NCI-H1930 (cell line): ENCODE data around the gene SLC2A14.
"Not testable (repeated sequence)": the region's sequence is repeated elsewhere in the genome, so short reads cannot be mapped to it uniquely, and the experiment has no call there.

Experiments used
- DNase-seq, 2 experiments: peaks; one replicate each; lab custom pipeline; 2025; lab: John Stamatoyannopoulos, UW

Gene SLC2A14

GRCh38 chr12:7833831-7834230 is 38.9 kb downstream of the SLC2A14 start:
- no peak for DNase-seq

GRCh38 chr12:7833201-7833600 is 39.5 kb downstream of the SLC2A14 start:
- DNase-seq, result not testable (repeated sequence)

GRCh38 chr12:7832059-7832696 is 40.5 kb downstream of the SLC2A14 start:
- DNase-seq, result no peak

GRCh38 chr12:7829737-7830136 is 43.0 kb downstream of the SLC2A14 start:
- DNase-seq, result not testable (repeated sequence)

- DNase-seq, result not testable (repeated sequence)
Observed at GRCh38 chr12:7825754-7826153, 47.0 kb downstream of the SLC2A14 start.

- peak; percentile 33 to 65 for DNase-seq
Observed at GRCh38 chr12:7806863-7807487, 65.7 kb downstream of the SLC2A14 start.

GRCh38 chr12:7806319-7806718 is 66.4 kb downstream of the SLC2A14 start:
- not testable (repeated sequence) for DNase-seq

GRCh38 chr12:7801460-7801859 is 71.3 kb downstream of the SLC2A14 start:
- DNase-seq, result no peak

GRCh38 chr12:7798750-7799308 is 73.9 kb downstream of the SLC2A14 start:
- DNase-seq, result not testable (repeated sequence)

- DNase-seq, result no peak
Observed at GRCh38 chr12:7797698-7798398, 74.9 kb downstream of the SLC2A14 start.

GRCh38 chr12:7797269-7797668 is 75.4 kb downstream of the SLC2A14 start:
- not testable (repeated sequence) for DNase-seq

GRCh38 chr12:7793211-7793610 is 79.5 kb downstream of the SLC2A14 start:
- no peak for DNase-seq

GRCh38 chr12:7788884-7789528 is 83.7 kb downstream of the SLC2A14 start, which contains the start of gene NANOG:
NANOG (plus strand) TSS chr12:7789402; CDS start chr12:7789615, 213 bp downstream.
- DNase-seq, result not testable (repeated sequence)

GRCh38 chr12:7788294-7788660 is 84.4 kb downstream of the SLC2A14 start:
- no peak for DNase-seq

- DNase-seq, result no peak
Observed at GRCh38 chr12:7787574-7788293, 85.0 kb downstream of the SLC2A14 start.

GRCh38 chr12:7784701-7785100 is 88.0 kb downstream of the SLC2A14 start:
- no peak for DNase-seq

GRCh38 chr12:7783433-7783832 is 89.3 kb downstream of the SLC2A14 start:
- not testable (repeated sequence) for DNase-seq

GRCh38 chr12:7782055-7782454 is 90.7 kb downstream of the SLC2A14 start:
- DNase-seq, result no peak

GRCh38 chr12:7781274-7781673 is 91.4 kb downstream of the SLC2A14 start:
- DNase-seq, result no peak

- DNase-seq, result no peak
Observed at GRCh38 chr12:7769999-7770398, 102.7 kb downstream of the SLC2A14 start.
